Measurements from ENCODE around the gene EPGN. TPM values are rescaled to one million over a fixed set of nuclear protein-coding genes. Genes with fewer than 3 reads are reported as not detected.

The EPGN gene, protein sequence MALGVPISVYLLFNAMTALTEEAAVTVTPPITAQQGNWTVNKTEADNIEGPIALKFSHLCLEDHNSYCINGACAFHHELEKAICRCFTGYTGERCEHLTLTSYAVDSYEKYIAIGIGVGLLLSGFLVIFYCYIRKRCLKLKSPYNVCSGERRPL
- total RNA-seq (2021; fragmentation: NEBNext Ultra II Directional; extraction: Animal tissue kit (Norgen Biotek cat#: 25700)) (not detected in 2 replicates), polyA plus RNA-seq (2011; rRNA removed) (not detected in 2 replicates), polyA minus RNA-seq (2011; rRNA and poly(A)+ RNA removed) (0.28 TPM in 1 of 2 replicates, not detected in the other)
- not detected for polyA plus RNA-seq (2011; cell fraction: cytosol; rRNA removed)
- not detected for polyA plus RNA-seq (2011; cell fraction: nucleus; rRNA removed)
- polyA plus RNA-seq (2012, experiment 1 of 2), result not detected in 4 replicates
- polyA plus RNA-seq (2012, experiment 2 of 2), result not detected
- polyA plus RNA-seq (2013, experiment 1 of 2), result not detected
- not detected for polyA plus RNA-seq (2013, experiment 2 of 2)
- not detected for polyA minus RNA-seq (2011; cell fraction: cytosol; rRNA and poly(A)+ RNA removed)
- polyA minus RNA-seq (2011; cell fraction: nucleus; rRNA and poly(A)+ RNA removed), result 0.70 TPM
- long read RNA-seq, experiment 1, result 0 reads
- long read RNA-seq, experiment 2, result 0 reads

DNA sequence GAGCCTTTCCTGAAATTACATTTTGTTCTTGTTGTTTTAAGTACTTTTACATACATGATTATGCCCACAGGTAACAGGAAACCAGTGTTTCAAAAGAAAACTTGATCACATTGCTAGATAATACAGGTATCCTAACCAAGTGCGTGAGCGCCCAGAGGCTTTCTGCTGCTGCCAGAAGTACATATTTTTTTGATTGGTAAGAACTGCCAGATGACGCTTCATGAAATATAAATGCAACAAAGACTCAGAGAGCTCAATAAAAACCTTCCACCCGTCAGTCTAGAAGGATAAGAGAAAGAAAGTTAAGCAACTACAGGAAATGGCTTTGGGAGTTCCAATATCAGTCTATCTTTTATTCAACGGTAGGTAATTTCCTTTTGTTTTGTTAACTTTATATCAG, at the start of gene EPGN:
Gene EPGN (plus strand): TSS at position 256 of the 400 bp plus-strand sequence. CDS start 64 bp downstream, at position 320.
- no peak within 1 kb of the TSS for H2AFZ ChIP-seq (ENCODE audit: low read length)
- TF ChIP-seq SIRT6 (IDR thresholded peaks at IDR 0.05; ENCODE audit: low read length), result no peak
- no peak for TF ChIP-seq JUND (IDR thresholded peaks at IDR 0.05; ENCODE audit: low read length)
- TF ChIP-seq RFX5 (IDR thresholded peaks at IDR 0.05; ENCODE audit: borderline replicate concordance, low read depth, low read length), result no peak
- TF ChIP-seq, protein P1, sequence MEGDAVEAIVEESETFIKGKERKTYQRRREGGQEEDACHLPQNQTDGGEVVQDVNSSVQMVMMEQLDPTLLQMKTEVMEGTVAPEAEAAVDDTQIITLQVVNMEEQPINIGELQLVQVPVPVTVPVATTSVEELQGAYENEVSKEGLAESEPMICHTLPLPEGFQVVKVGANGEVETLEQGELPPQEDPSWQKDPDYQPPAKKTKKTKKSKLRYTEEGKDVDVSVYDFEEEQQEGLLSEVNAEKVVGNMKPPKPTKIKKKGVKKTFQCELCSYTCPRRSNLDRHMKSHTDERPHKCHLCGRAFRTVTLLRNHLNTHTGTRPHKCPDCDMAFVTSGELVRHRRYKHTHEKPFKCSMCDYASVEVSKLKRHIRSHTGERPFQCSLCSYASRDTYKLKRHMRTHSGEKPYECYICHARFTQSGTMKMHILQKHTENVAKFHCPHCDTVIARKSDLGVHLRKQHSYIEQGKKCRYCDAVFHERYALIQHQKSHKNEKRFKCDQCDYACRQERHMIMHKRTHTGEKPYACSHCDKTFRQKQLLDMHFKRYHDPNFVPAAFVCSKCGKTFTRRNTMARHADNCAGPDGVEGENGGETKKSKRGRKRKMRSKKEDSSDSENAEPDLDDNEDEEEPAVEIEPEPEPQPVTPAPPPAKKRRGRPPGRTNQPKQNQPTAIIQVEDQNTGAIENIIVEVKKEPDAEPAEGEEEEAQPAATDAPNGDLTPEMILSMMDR (IDR thresholded peaks at IDR 0.05; ENCODE audit: control extremely low read depth in 1 of 3, insufficient read depth in 1 of 3, low read depth in 1 of 3, low read length in 3 of 3), result no peak
- no peak for TF ChIP-seq CEBPB (IDR thresholded peaks at IDR 0.05; ENCODE audit: low read depth, low read length)
- TF ChIP-seq, protein P2, sequence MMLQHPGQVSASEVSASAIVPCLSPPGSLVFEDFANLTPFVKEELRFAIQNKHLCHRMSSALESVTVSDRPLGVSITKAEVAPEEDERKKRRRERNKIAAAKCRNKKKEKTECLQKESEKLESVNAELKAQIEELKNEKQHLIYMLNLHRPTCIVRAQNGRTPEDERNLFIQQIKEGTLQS (IDR thresholded peaks at IDR 0.05; ENCODE audit: insufficient read depth, low read depth, low read length), result no peak
- no peak for TF ChIP-seq RNF2 (IDR thresholded peaks at IDR 0.05; ENCODE audit: borderline replicate concordance, low read depth, low read length, missing control alignments, poor library complexity, severe bottlenecking)
- TF ChIP-seq MAFK (IDR thresholded peaks at IDR 0.05; ENCODE audit: low read depth, low read length), result no peak

More for the DNA sequence above, at the start of gene EPGN:
- Histone ChIP-seq H3K4me3 (ENCODE audit: extremely low read depth in 1 of 4, insufficient read depth in 2 of 4, low read depth in 3 of 4, low read length in 4 of 4) (no peak within 1 kb of the TSS), H4K20me1 (replicated peaks in 1 of 2; ENCODE audit: control insufficient read depth in 1 of 2, insufficient read depth in 2 of 2, low read length in 2 of 2) (no peaks in the 10 kb centered on the region), H3K79me1 (ENCODE audit: low read depth, low read length) (no peaks in the 10 kb centered on the region), H3K27me3 (replicated peaks in 1 of 4; ENCODE audit: control insufficient read depth in 3 of 4, extremely low read depth in 1 of 4, insufficient read depth in 3 of 4, low read length in 3 of 4) (no peaks in the 10 kb centered on the region), H3K23ac (ENCODE audit: insufficient read length) (no peak within 1 kb of the TSS), H3K4me2 (ENCODE audit: insufficient read depth in 1 of 2, low read depth in 2 of 2, low read length in 2 of 2) (no peak within 1 kb of the TSS), H4K91ac (replicated peaks; ENCODE audit: insufficient read length, low read length) (no peak within 1 kb of the TSS), H3K27ac (ENCODE audit: low read depth, low read length) (no peak within 1 kb of the TSS), H4K5ac (ENCODE audit: insufficient read length, low read depth, low read length) (no peak within 1 kb of the TSS), H3K4me1 (replicated peaks in 1 of 4; ENCODE audit: control insufficient read depth in 3 of 4, insufficient read depth in 4 of 4, low read length in 3 of 4) (no peaks in the 10 kb centered on the region), H3K4ac (replicated peaks; ENCODE audit: insufficient read length, low read depth, low read length) (no peak within 1 kb of the TSS), H4K8ac (ENCODE audit: extremely low read depth, insufficient read depth, low read length) (no peak within 1 kb of the TSS), H3K9ac (replicated peaks in 1 of 4; ENCODE audit: extremely low read depth in 1 of 4, low read depth in 3 of 4, low read length in 3 of 4) (no peak within 1 kb of the TSS), H2BK120ac (replicated peaks; ENCODE audit: low read depth, low read length) (no peak within 1 kb of the TSS), H3K56ac (replicated peaks; ENCODE audit: insufficient read length, low read depth, low read length) (no peak within 1 kb of the TSS), H3K18ac (ENCODE audit: extremely low read depth, low read length) (no peak within 1 kb of the TSS), H3K9me3 (ENCODE audit: insufficient read depth in 2 of 2, low read depth in 1 of 2, low read length in 1 of 2) (no peaks in the 10 kb centered on the region), H2BK15ac (ENCODE audit: low read length) (no peak within 1 kb of the TSS), H2BK12ac (ENCODE audit: low read depth, low read length) (no peak within 1 kb of the TSS), H2AK5ac (ENCODE audit: low read depth, low read length) (no peak within 1 kb of the TSS), H2BK20ac (ENCODE audit: low read length) (no peak within 1 kb of the TSS), H3K79me2 (ENCODE audit: control insufficient read depth in 1 of 2, insufficient read depth in 2 of 2, low read length in 2 of 2) (no peaks in the 10 kb centered on the region), H3K14ac (ENCODE audit: insufficient read length) (no peak within 1 kb of the TSS), H3K23me2 (ENCODE audit: low read depth, low read length) (no peaks in the 10 kb centered on the region), H3K36me3 (ENCODE audit: control insufficient read depth in 2 of 4, insufficient read depth in 4 of 4, low read length in 3 of 4) (no peaks in the 10 kb centered on the region), H2BK5ac (ENCODE audit: low read depth, low read length) (no peak within 1 kb of the TSS)
- DNase-seq (ENCODE audit: low read depth in 1 of 2, low spot score in 2 of 2) (no peak), FAIRE-seq (no peak)
- CTCF ChIA-PET (ENCODE audit: partially characterized antibody), result interaction anchor here (0.7 to 2.6 kb wide), 3 partner anchors 79 to 810 kb away, joined by 3 to 17 read pairs (median 4); no protein-coding TSS in a partner anchor
- POLR2A ChIA-PET (ENCODE audit: partially characterized antibody), result no interaction called here
- WGBS, 2 experiments (ENCODE audit: extremely low coverage in 1 of 2, insufficient coverage in 1 of 2, insufficient read length in 1 of 2, insufficient replicate concordance in 2 of 2, low coverage in 1 of 2, low lambda C conversion rate in 2 of 2, missing lambda C conversion rate in 1 of 2), result 88% methylated on average over 5 of the region's 5 CpGs; no CpG with 5 or more reads in 1 of the 2 experiments

Data from H1 (cell line).